GM21737 (cell line): ENCODE measurements around the gene MID2.
A peak's percentile ranks its signal among the peaks of the same experiment; 100 is the strongest.
"Not testable (repeated sequence)": the region's sequence is repeated elsewhere in the genome, so short reads cannot be mapped to it uniquely, and the experiment has no call there.

Experiments
- ATAC-seq: cut with Tn5 transposase; IDR thresholded peaks from one replicate; pipeline ENCODE4 v1.9.1; 2021; ENCODE audit warnings: mild to moderate bottlenecking, moderate library complexity; ENCODE audit not compliant: unreplicated experiment

The MID2 gene

GRCh38 chrX:107825698-107826237 lies at the start of gene MID2:
Gene MID2 (plus strand): TSS chrX:107825866. CDS start chrX:107826427, 561 bp downstream.
- no peak for ATAC-seq

- ATAC-seq: peak; percentile 71
Observed at GRCh38 chrX:107776649-107777535, 48.8 kb upstream of the MID2 start.

- no peak for ATAC-seq
Observed at GRCh38 chrX:107777536-107777832, 48.2 kb upstream of the MID2 start, which contains the start of gene NCBP2L. Gene NCBP2L (plus strand): TSS chrX:107777733. CDS start chrX:107794221, 16,488 bp downstream.

GRCh38 chrX:107780525-107780924 lies 45.1 kb upstream of the MID2 start:
- ATAC-seq: no peak

GRCh38 chrX:107787827-107788226 lies 37.8 kb upstream of the MID2 start:
- no peak for ATAC-seq

GRCh38 chrX:107804427-107804826 lies 21.2 kb upstream of the MID2 start:
- ATAC-seq: no peak

GRCh38 chrX:107805179-107805578 lies 20.5 kb upstream of the MID2 start:
- ATAC-seq: no peak

GRCh38 chrX:107810053-107810452 lies 15.6 kb upstream of the MID2 start:
- not testable (repeated sequence) for ATAC-seq

- ATAC-seq: no peak
Observed at GRCh38 chrX:107818900-107819521, 6.7 kb upstream of the MID2 start.

GRCh38 chrX:107823042-107823441 lies 2.6 kb upstream of the MID2 start:
- no peak for ATAC-seq

- no peak for ATAC-seq
Observed at GRCh38 chrX:107823456-107823855, 2.2 kb upstream of the MID2 start.

GRCh38 chrX:107826238-107827029 lies 768 bp downstream of the MID2 start:
- ATAC-seq: no peak

- ATAC-seq: no peak
Observed at GRCh38 chrX:107827030-107827831, 1.6 kb downstream of the MID2 start.

GRCh38 chrX:107827852-107828251 lies 2.2 kb downstream of the MID2 start:
- no peak for ATAC-seq

- ATAC-seq: no peak
Observed at GRCh38 chrX:107829878-107830277, 4.2 kb downstream of the MID2 start.

GRCh38 chrX:107831071-107831730 lies 5.5 kb downstream of the MID2 start:
- ATAC-seq: no peak

- no peak for ATAC-seq
Observed at GRCh38 chrX:107834275-107835201, 8.9 kb downstream of the MID2 start.

- no peak for ATAC-seq
Observed at GRCh38 chrX:107836958-107837357, 11.3 kb downstream of the MID2 start.

- ATAC-seq: no peak
Observed at GRCh38 chrX:107840971-107841370, 15.3 kb downstream of the MID2 start.
